IMR-90 (cell line): ENCODE data around the gene CFAP157. TPM values are rescaled to one million over a fixed set of nuclear protein-coding genes. Genes with fewer than 3 reads are reported as not detected.

Experiments
- ATAC-seq: fragments of 200-7000 bp; cut with Tn5 transposase; 2 replicates; pipeline ENCODE4 v1.9.1; 2020; ENCODE audit warnings: low read depth, mild to moderate bottlenecking, moderate library complexity
- BruUV-seq: library from RNA; stranded (reverse); fragments of 400-500 nt; replicated peaks from 2 replicates; lab custom pipeline; 2021; lab: Mats Ljungman, UMichigan
- CTCF ChIA-PET: fragments of 300-600 bp; formaldehyde crosslinking; extraction: SDS; loops from one replicate; lab custom pipeline; 2021; ENCODE audit warnings: antibody characterized with exemption; lab: Yijun Ruan, JAX
- POLR2A ChIA-PET: fragments of 300-600 bp; sonication (Branson Sonifier 250); formaldehyde crosslinking; loops from one replicate; lab custom pipeline; 2022; ENCODE audit warnings: antibody characterized with exemption; ENCODE audit not compliant: unreplicated experiment; lab: Charles Lee
- DNase-seq: peaks from one replicate; pipeline ENCODE4 v3.0.0; 2013
- H2AFZ ChIP-seq: replicated peaks from 2 replicates; pipeline ENCODE3; 2013; ENCODE audit warnings: low read length, mild to moderate bottlenecking; ENCODE audit not compliant: poor library complexity
- H2AK5ac ChIP-seq: 2 replicates; pipeline ENCODE4 v1.6.1; 2013; ENCODE audit warnings: low read depth, low read length, inconsistent platforms
- H2AK9ac ChIP-seq: replicated peaks from 2 replicates; pipeline ENCODE3; 2013; ENCODE audit warnings: mild to moderate bottlenecking, low read depth, low read length, moderate library complexity; ENCODE audit not compliant: poor library complexity
- H2BK120ac ChIP-seq: 2 replicates; pipeline ENCODE4 v1.6.1; 2013; ENCODE audit warnings: low read depth, low read length, inconsistent platforms
- H2BK15ac ChIP-seq: 3 replicates; pipeline ENCODE4 v1.6.1; 2013; ENCODE audit warnings: low read depth, low read length, inconsistent platforms
- H2BK20ac ChIP-seq: 2 replicates; pipeline ENCODE4 v1.6.1; 2013; ENCODE audit warnings: low read depth, mild to moderate bottlenecking, inconsistent platforms, low read length, moderate library complexity
- H2BK5ac ChIP-seq: 2 replicates; pipeline ENCODE4 v1.6.1; 2013; ENCODE audit warnings: mild to moderate bottlenecking, low read depth, low read length, inconsistent platforms; ENCODE audit not compliant: poor library complexity, severe bottlenecking
- H3K14ac ChIP-seq: replicated peaks from 2 replicates; pipeline ENCODE4 v1.6.1; 2013; ENCODE audit warnings: low read depth, low read length, inconsistent platforms
- H3K18ac ChIP-seq: 2 replicates; pipeline ENCODE4 v1.6.1; 2013; ENCODE audit warnings: low read depth, low read length, control low read depth
- H3K23ac ChIP-seq: 2 replicates; pipeline ENCODE4 v1.6.1; 2013; ENCODE audit warnings: low read depth, low read length, inconsistent platforms
- H3K27ac ChIP-seq: 2 replicates; pipeline ENCODE4 v1.5.1; 2013; ENCODE audit warnings: mild to moderate bottlenecking, control low read depth, low read length; ENCODE audit not compliant: insufficient read depth
- H3K27me3 ChIP-seq: 2 replicates; pipeline ENCODE4 v1.6.1; 2013; ENCODE audit warnings: low read length; ENCODE audit not compliant: control insufficient read depth, insufficient read depth
- H3K36me3 ChIP-seq: 2 replicates; pipeline ENCODE4 v1.6.1; 2013; ENCODE audit warnings: low read length, mixed read lengths; ENCODE audit not compliant: control insufficient read depth, insufficient read depth
- H3K4ac ChIP-seq: 2 replicates; pipeline ENCODE4 v1.6.1; 2013; ENCODE audit warnings: low read depth, low read length, inconsistent platforms
- H3K4me1 ChIP-seq: 2 replicates; pipeline ENCODE4 v1.6.1; 2013; ENCODE audit warnings: low read length, mixed read lengths; ENCODE audit not compliant: control insufficient read depth, insufficient read depth
- H3K4me2 ChIP-seq: 2 replicates; pipeline ENCODE4 v1.6.1; 2013; ENCODE audit warnings: low read depth, mild to moderate bottlenecking, control low read depth, low read length, moderate library complexity
- H3K4me3 ChIP-seq: 2 replicates; pipeline ENCODE4 v1.5.1; 2013; ENCODE audit warnings: low read depth, mild to moderate bottlenecking, control low read depth, low read length, moderate library complexity; ENCODE audit not compliant: insufficient read depth
- H3K56ac ChIP-seq: 2 replicates; pipeline ENCODE4 v1.6.1; 2013; ENCODE audit warnings: low read length, inconsistent platforms; ENCODE audit not compliant: insufficient read depth; ENCODE audit errors: extremely low read depth
- H3K79me1 ChIP-seq, 2 experiments: 2 replicates each; pipeline ENCODE4 v1.6.1; 2013; ENCODE audit warnings: low read length in 2 of 2, inconsistent platforms in 1 of 2, low read depth in 1 of 2
- H3K9ac ChIP-seq: 2 replicates; pipeline ENCODE4 v1.6.1; 2013; ENCODE audit warnings: low read depth, low read length, control low read depth
- H3K9me1 ChIP-seq: 2 replicates; pipeline ENCODE4 v1.6.1; 2013; ENCODE audit warnings: low read length, inconsistent platforms; ENCODE audit not compliant: insufficient read depth
- H3K9me3 ChIP-seq: 2 replicates; pipeline ENCODE4 v1.6.1; 2013; ENCODE audit warnings: low read length; ENCODE audit not compliant: control insufficient read depth, insufficient read depth
- H4K20me1 ChIP-seq: 2 replicates; pipeline ENCODE4 v1.6.1; 2013; ENCODE audit warnings: low read length, inconsistent platforms; ENCODE audit not compliant: insufficient read depth
- H4K5ac ChIP-seq: 2 replicates; pipeline ENCODE4 v1.6.1; 2013; ENCODE audit warnings: mild to moderate bottlenecking, low read depth, low read length, control low read depth
- H4K8ac ChIP-seq, 2 experiments: 2 replicates each; pipeline ENCODE4 v1.6.1; 2013; ENCODE audit warnings: low read depth in 2 of 2, low read length in 2 of 2, control low read depth in 1 of 2, inconsistent platforms in 1 of 2
- H4K91ac ChIP-seq: 2 replicates; pipeline ENCODE4 v1.6.1; 2013; ENCODE audit warnings: low read depth, low read length, inconsistent platforms; ENCODE audit not compliant: insufficient read depth
- BHLHE40 ChIP-seq: fragments of 150-350 bp; IDR thresholded peaks from 2 replicates; pipeline ENCODE4 v1.6.1; 2016; ENCODE audit warnings: mild to moderate bottlenecking, low read depth, low read length
- CEBPB ChIP-seq: IDR thresholded peaks from 2 replicates; pipeline ENCODE4 v1.6.1; 2012; ENCODE audit warnings: low read depth, low read length, improper control_type of control experiment
- CHD1 ChIP-seq: IDR thresholded peaks from 2 replicates; pipeline ENCODE4 v1.6.1; 2012; ENCODE audit warnings: low read depth, low read length, improper control_type of control experiment
- FOS ChIP-seq: fragments of 150-350 bp; IDR thresholded peaks from 2 replicates; pipeline ENCODE4 v1.6.1; 2016; ENCODE audit warnings: low read depth, low read length
- MAFK ChIP-seq: IDR thresholded peaks from 2 replicates; pipeline ENCODE4 v1.6.1; 2012; ENCODE audit warnings: low read depth, low read length, improper control_type of control experiment
- MAZ ChIP-seq: IDR thresholded peaks from 2 replicates; pipeline ENCODE4 v1.6.1; 2012; ENCODE audit warnings: low read depth, mild to moderate bottlenecking, low read length, improper control_type of control experiment, moderate library complexity, borderline replicate concordance
- MXI1 ChIP-seq: IDR thresholded peaks from 2 replicates; pipeline ENCODE4 v1.6.1; 2012; ENCODE audit warnings: low read depth, mild to moderate bottlenecking, low read length, moderate library complexity, borderline replicate concordance
- NFE2L2 ChIP-seq: fragments of 150-350 bp; IDR thresholded peaks from 2 replicates; pipeline ENCODE4 v1.6.1; 2016; ENCODE audit warnings: low read depth, mild to moderate bottlenecking, low read length
- POLR2A ChIP-seq: IDR thresholded peaks from 2 replicates; pipeline ENCODE4 v1.6.1; 2012; ENCODE audit warnings: mild to moderate bottlenecking, low read depth, low read length
- RAD21 ChIP-seq: IDR thresholded peaks from 2 replicates; pipeline ENCODE4 v1.6.1; 2012; ENCODE audit warnings: low read length, improper control_type of control experiment
- RCOR1 ChIP-seq: IDR thresholded peaks from 2 replicates; pipeline ENCODE4 v1.6.1; 2012; ENCODE audit warnings: mild to moderate bottlenecking, low read length, improper control_type of control experiment; ENCODE audit not compliant: insufficient replicate concordance
- RFX5 ChIP-seq: IDR thresholded peaks from 2 replicates; pipeline ENCODE4 v1.8.0; 2012; ENCODE audit warnings: low read depth, mild to moderate bottlenecking, low read length, moderate library complexity
- WGBS, 2 experiments: methylation state at CpG; one replicate each; pipeline versions ENCODE4 v1.1.5 to v1.1.7; 2013; ENCODE audit warnings: missing lambda C conversion rate in 2 of 2; ENCODE audit not compliant: insufficient read length in 1 of 2; ENCODE audit errors: extremely low coverage in 2 of 2; 5-methylcytosine and 5-hydroxymethylcytosine counted together
- dilution Hi-C: fragments of 300-500 bp; cut with HindIII; formaldehyde crosslinking; loops from one replicate; pipeline ENCODE4 v1.14.3; 2018; ENCODE audit warnings: low sequenced_read_pairs; ENCODE audit not compliant: unreplicated experiment
- in situ Hi-C: fragments of 300-500 bp; cut with MboI; formaldehyde crosslinking; loops from 3 replicates; pipeline ENCODE4 v1.14.3; 2019; ENCODE audit warnings: low sequenced_read_pairs, inconsistent platforms, mixed read lengths
- intact Hi-C: fragments of 100-400 bp; cut with micrococcal nuclease; formaldehyde crosslinking; loops from 2 replicates; pipeline ENCODE4 v1.10.0; 2022
- polyA plus RNA-seq, 3 experiments: library from polyadenylated mRNA; depleted of rRNA; stranded (reverse); fragments of >200 nt; gene quantifications; 2 replicates each; pipeline ENCODE4 v1.2.3, GENCODE V29; 2012; ENCODE audit warnings: low replicate concordance in 1 of 3
- total RNA-seq: library from RNA; depleted of rRNA; stranded (reverse); fragments of >200 nt; gene quantifications from 2 replicates; pipeline ENCODE4 v1.2.3, GENCODE V29; 2012
- TF ChIP-seq, protein P1 (sequence below): conservative IDR thresholded peaks from 2 replicates; pipeline ENCODE4 v1.5.1; 2012; ENCODE audit warnings: mild to moderate bottlenecking, low read depth, low read length, improper control_type of control experiment
- TF ChIP-seq, protein P2 (sequence below): fragments of 150-350 bp; IDR thresholded peaks from 2 replicates; pipeline ENCODE4 v1.6.1; 2016; ENCODE audit warnings: low read depth, mild to moderate bottlenecking, low read length, moderate library complexity, borderline replicate concordance
- TF ChIP-seq, protein P3 (sequence below): fragments of 150-350 bp; IDR thresholded peaks from 2 replicates; pipeline ENCODE4 v1.6.1; 2017; ENCODE audit warnings: mild to moderate bottlenecking, antibody characterized with exemption, low read length, low read depth

Gene CFAP157
- total and polyA plus RNA-seq, 2 of the 4 experiments (the other 2 are of a cell fraction) = not detected

DNA sequence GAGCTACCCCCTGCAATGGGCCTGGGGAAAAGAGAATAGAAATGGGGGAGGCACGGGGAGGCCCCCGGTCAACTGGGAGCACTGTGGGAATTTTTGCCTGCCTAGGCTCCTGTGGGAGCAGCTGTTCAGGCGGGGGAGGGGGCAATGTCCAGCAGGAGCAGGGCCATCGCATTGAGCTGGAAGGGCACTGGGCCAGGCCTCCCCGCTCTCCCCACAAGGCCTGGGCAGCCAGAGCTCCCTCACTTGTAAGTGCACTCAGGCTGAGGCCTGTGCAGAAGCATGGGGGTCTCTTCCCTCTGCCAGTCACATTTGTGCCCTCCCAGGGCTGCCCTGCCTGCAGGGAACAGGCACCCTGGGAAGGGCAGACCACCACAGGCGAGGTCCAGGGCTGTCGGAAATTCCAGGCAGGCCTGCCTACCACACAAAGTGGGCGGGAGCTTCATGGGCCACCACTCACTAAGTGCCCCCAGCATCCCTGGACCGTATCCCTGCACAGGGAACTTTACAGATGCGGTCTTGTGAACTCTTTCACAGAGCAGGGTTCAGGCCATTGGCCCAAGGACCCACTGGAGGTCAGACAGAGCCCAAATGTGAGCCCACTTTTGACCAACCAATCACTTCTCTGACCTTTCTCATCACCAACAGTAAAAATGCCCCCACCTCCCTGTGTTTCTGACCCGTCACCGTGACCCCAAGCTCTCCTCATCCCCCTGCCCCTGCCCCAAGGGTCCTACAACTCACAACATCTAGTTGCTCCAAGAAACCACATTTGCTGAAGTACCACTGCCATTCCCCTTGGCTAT is 1.0 kb upstream of the CFAP157 start:
- dilution Hi-C loops = no loop called here
- Histone ChIP-seq H3K9me1 (no peaks in the 10 kb centered on the region), H3K9me3 (no peaks in the 10 kb centered on the region), H3K23ac (no peak overlapping the region), H3K4me1 (no peaks in the 10 kb centered on the region), H3K14ac (no peak overlapping the region), H2AK9ac (no peak overlapping the region), H2BK20ac (no peak overlapping the region), H3K79me1 (no peaks in the 10 kb centered on the region), H4K5ac (no peak overlapping the region), H3K4me3 (no peak overlapping the region), H2BK15ac (no peak overlapping the region), H3K36me3 (no peaks in the 10 kb centered on the region), H2BK120ac (no peak overlapping the region), H3K27ac (no peak overlapping the region), H4K8ac (no peak overlapping the region), H3K4me2 (no peak overlapping the region), H4K20me1 (no peaks in the 10 kb centered on the region), H3K18ac (no peak overlapping the region), H2AFZ (no peak overlapping the region), H2BK5ac (no peak overlapping the region), H3K9ac (no peak overlapping the region), H3K56ac (no peak overlapping the region), H4K91ac (no peak overlapping the region), H3K4ac (no peak overlapping the region), H3K27me3 (no peaks in the 10 kb centered on the region; the same call in 1 of the 2 replicates), H2AK5ac (no peak overlapping the region)
- in situ Hi-C loops = no loop called here
- intact Hi-C loops = no loop called here
- ChIA-PET POLR2A (no interaction called here), CTCF (no interaction called here)
- TF ChIP-seq MAFK (no peak), RAD21 (no peak), FOS (no peak), CEBPB (no peak), POLR2A (no peak), MXI1 (no peak), CHD1 (no peak), BHLHE40 (no peak), RFX5 (no peak), MAZ (no peak), RCOR1 (no peak), NFE2L2 (no peak)
- TF ChIP-seq, protein P1, sequence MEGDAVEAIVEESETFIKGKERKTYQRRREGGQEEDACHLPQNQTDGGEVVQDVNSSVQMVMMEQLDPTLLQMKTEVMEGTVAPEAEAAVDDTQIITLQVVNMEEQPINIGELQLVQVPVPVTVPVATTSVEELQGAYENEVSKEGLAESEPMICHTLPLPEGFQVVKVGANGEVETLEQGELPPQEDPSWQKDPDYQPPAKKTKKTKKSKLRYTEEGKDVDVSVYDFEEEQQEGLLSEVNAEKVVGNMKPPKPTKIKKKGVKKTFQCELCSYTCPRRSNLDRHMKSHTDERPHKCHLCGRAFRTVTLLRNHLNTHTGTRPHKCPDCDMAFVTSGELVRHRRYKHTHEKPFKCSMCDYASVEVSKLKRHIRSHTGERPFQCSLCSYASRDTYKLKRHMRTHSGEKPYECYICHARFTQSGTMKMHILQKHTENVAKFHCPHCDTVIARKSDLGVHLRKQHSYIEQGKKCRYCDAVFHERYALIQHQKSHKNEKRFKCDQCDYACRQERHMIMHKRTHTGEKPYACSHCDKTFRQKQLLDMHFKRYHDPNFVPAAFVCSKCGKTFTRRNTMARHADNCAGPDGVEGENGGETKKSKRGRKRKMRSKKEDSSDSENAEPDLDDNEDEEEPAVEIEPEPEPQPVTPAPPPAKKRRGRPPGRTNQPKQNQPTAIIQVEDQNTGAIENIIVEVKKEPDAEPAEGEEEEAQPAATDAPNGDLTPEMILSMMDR = no peak
- TF ChIP-seq, protein P2, sequence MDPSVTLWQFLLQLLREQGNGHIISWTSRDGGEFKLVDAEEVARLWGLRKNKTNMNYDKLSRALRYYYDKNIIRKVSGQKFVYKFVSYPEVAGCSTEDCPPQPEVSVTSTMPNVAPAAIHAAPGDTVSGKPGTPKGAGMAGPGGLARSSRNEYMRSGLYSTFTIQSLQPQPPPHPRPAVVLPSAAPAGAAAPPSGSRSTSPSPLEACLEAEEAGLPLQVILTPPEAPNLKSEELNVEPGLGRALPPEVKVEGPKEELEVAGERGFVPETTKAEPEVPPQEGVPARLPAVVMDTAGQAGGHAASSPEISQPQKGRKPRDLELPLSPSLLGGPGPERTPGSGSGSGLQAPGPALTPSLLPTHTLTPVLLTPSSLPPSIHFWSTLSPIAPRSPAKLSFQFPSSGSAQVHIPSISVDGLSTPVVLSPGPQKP = no peak
- TF ChIP-seq, protein P3, sequence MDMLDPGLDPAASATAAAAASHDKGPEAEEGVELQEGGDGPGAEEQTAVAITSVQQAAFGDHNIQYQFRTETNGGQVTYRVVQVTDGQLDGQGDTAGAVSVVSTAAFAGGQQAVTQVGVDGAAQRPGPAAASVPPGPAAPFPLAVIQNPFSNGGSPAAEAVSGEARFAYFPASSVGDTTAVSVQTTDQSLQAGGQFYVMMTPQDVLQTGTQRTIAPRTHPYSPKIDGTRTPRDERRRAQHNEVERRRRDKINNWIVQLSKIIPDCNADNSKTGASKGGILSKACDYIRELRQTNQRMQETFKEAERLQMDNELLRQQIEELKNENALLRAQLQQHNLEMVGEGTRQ = no peak
- WGBS, 2 experiments = 67% methylated on average over 3 of the region's 12 CpGs; no CpG with 5 or more reads in 1 of the 2 experiments
- BruUV-seq = no TSS peak
- DNase-seq (no peak), ATAC-seq (no peak)
